Suppressor macrophage (primary cell): Measurements from ENCODE around the gene HTR3B.
A peak's percentile ranks its signal among the peaks of the same experiment; 100 is the strongest.

Experiments
- DNase-seq, 4 experiments: peaks; one replicate each; pipeline ENCODE4 v3.0.0-alpha.2; 2020 to 2022

HTR3B gene

DNA sequence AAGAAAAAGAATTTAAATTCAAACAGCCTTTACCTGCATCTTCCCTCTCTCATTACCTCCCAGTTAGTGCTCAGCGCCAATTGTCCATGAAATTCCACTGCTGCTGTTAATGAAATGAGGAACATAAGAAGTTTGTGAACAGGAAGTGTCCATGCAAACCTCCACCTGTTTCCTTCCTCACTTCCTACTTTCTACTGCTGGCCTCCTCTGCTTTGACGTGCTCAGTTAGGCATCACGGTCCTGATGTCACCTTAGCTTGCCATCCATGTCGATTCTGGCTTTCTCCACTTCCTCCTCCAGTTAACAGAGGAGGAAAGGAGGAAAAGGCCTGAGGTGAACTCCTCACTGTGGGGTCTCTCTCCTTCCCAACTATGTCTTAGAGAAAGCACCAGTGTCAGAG is 43.4 kb downstream of the HTR3B start:
- DNase-seq, result peak in 3 of 4 experiments; percentile 19 to 46 (median 40)

DNA sequence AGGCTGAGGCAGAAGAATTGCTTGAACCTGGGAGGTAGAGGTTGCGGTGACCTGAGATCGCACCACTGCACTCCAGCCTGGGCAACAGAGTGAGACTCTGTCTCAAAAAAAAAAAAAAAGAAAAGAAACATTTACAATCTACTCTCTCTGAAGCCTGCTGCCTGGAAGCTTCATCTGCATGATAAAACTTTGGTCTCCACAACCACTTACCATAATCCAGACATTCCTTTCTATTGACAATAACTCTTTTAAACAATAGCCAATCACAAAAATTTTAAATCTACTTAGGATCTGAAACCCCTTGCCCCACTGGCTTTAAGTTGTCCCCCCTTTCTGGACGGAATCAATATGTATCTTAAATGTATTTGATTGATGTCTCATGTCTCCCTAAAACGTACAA is 45.3 kb downstream of the HTR3B start:
- DNase-seq, result no peak

DNA sequence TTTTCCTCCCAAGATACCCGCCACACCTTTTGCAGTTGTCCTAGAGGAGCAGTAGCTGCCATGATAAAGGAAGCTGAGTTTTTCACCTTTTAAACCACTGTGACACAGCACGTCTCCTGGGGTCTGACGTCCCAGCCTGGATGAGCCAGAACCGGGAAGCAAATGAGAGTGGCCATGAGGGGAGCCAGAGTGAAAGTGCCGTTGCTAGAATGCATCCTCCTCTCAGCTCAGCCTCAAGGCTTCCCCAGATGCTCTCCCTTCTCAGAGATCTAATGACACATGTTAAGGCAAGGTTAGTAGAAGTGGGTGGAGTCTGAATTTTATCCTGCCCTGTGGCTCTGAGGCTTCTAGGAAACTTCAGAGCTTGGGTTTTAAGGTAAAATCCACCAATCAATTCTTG is 46.9 kb downstream of the HTR3B start:
- DNase-seq, result no peak

DNA sequence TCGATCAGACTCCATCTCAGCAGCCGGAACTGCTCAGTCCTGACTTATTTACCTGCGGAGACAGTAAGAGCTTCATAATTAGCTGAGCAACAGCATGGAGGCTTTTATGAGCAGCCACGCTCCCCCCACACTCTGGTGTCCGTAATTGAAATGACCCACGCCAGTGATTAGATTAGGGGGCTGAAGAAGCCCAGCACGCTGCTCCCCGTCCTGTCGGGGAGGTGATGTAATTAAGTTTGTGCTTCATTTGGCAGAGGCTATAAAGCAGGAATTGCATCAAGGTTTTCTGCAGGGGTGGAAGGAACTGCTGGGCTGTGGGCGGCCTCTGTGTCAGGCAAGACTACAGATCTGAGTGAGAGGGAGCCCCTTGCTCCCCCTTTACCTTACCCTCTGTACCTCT is 47.5 kb downstream of the HTR3B start:
- peak; percentile 45 to 77 (median 73) for DNase-seq

DNA sequence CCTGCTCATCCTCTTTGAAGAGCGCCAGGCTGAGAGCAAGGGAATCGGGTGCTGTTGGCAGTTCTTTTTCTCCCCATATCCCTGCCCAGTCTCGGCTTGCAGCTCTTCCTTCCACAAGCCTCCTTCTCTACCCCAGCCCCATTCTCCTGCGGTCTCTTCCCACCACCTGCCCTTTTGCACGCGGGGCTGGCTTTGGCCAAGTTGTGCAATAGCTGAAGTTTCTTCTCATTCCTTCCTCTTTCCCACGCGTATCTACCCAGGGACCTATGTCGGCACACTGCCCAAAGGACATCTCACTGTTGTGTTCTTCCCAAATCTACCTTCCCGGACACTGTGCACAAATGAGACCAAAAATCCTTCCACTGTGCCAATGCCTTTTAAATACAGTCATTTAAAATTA is 48.0 kb downstream of the HTR3B start:
- DNase-seq, result peak; percentile 69 to 88 (median 86)

DNA sequence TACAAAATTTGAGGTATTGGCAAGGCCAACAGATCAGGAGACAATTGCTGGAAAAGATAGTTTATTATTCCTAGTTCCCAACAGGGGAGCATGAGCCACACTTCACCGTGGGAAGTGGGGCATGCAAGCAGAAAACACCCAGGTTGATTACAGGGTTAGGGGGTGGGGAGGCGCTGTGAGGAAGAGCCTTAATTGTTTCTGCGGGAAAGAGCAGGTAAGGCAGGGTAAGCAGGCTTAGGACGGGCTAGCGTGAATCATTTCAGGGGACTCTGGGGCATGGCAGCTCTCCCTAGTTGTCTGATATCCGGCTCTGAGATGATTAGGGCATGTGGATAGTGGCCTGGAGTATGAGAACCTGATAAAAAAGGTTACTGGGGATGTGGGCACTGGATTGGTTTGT is 49.6 kb downstream of the HTR3B start:
- DNase-seq, result no peak

DNA sequence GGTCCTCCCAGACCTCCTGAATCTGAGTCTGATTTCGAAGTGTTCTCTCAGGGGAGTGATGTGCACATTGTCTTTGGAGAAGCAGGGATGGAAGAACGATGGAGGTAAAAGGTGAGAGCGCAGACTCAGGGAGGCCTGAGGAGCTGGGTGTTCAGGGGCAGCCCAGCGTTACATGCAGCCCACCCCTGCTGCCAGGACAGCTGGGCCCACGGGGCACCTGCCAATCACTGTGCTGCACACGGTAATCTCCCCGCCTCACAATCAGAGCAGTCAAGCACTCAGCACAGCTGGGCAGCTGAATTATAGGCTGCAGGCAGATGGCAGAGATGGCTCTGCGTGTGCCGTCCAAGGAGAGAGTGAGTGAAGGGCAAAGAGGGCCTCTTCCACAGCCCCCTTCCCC is 52.4 kb downstream of the HTR3B start:
- DNase-seq, result no peak

DNA sequence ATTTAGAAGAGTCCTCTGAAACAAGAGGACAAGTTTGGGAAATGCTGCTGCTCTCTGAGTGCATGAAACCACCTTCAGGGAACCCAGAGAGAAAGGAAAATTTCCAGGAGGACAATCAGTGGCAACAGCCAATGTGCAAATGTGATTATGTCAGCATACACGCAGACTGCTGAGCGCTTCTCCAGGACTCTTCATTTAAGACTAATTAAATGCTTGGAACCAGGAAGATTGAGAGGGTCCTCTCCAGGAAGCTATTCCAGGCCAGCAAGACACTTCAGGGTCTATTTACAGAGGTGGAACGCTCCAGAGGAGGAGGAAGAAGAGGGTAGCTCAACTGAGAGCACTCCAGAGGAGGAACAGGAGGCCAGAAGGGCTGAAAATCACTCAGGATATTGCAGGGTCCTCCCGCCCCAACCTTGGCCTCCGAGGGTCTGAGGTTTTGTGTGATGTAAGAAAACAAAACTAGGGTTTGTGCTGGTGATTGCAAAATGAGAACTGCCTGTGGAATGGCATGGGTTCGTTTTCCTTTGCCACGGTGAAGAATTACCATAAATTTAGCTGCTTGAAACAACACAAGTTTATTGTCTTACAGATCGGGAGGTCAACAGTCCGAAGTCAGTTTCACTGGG is 56.2 kb downstream of the HTR3B start:
- DNase-seq, result no peak

DNA sequence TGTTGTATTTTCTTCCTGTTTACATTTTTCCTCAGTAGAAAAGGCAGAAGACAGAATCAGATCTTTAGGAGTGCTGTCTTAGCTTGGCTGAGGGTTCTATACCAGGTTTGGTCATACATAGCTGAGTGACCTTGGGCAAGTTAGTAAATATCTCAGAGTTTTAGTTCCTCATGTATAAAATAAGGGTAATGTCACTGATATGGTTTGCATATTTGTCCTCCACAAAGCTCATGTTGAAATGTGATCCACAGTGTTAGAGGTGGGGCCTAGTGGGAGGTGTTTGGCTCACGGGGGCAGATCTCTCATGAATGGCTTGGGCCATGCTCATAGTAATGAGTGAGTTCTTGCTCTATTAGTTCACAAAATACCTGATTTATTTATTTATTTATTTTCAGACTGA is 62.8 kb downstream of the HTR3B start:
- no peak for DNase-seq

DNA sequence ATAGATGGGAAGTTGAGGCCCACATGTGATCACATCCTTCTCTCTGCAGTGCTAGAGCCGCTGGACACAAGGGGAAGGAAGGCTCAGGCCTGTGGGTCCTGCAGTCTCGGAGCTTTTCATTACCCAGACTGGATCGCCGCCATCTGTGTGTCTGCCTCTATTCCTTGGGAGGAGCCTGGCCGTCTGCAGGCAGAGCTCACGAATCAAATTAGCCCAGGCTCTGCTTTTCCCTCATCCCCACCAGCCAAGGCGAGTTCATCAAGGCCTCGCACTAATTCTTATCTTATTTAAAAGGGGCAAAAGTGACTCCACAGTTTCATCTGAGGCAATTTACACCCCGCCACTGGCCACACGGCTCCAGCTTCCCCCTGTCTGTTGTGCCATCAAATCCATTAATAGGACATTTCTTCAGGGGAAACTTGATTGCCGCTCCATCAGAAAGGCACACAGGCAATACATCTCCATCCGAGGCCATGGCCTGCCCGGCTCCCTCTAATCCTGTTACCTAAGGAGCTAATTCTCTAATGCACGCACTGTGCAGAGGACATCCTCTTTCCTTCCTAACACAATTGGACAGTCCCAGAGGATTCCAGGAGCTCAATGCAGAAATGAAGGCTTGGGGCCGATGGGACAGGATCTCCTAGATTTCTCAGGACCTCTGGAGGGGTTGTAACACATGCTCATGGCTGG is 67.1 kb downstream of the HTR3B start:
- DNase-seq, result no peak

DNA sequence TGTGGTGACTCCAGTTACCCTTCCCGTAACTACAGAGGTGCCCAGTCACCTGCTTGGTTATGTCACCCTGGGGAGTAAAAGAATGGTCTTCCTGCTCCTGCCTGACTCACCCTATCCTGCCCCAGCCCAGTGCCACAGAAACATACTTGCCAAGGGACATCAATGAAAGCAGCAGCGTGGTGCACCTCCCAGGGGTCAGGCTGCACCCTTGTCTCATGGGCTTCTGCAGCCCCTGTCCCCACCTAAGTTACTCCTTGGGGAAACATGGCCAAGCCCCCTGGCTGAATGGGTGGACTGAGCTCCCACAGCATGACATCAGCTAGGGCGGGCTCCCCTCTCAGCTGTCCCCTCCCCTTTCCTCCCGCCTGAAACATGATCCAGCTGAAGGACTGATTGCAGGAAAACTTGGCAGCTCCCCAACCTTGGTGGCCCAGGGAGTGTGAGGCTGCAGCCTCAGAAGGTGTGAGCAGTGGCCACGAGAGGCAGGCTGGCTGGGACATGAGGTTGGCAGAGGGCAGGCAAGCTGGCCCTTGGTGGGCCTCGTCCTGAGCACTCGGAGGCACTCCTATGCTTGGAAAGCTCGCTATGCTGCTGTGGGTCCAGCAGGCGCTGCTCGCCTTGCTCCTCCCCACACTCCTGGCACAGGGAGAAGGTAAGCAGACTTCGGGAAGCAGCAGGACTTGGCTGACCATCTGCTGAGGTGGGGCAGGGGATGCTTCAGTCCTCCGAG is 70.3 kb downstream of the HTR3B start, which contains the start of gene HTR3A:
Gene HTR3A, plus strand, starts transcription at position 368 of the 730 bp plus-strand sequence. Its CDS starts 218 bp downstream, at position 586.
- no peak for DNase-seq

DNA sequence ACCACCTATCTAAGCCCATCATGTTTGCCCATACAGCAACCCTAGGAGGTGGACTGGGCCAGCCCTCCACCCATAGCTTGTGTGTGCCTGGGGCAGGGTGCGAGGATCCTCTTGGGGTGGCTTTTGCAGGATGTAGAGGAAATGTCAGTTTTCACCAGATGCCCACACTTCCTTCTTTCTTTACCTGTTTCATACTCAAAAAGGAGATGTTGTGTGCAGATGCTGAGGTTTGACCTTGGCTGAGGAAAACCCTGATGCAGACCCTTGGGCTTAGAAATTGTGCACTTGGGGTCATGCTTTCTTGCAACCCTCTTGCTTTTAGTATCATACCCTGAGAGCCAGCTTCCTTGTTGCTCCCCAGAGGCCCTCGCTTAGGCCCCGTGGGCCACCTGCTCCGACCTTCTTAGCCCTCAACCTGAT is 72.5 kb downstream of the HTR3B start:
- no peak for DNase-seq

DNA sequence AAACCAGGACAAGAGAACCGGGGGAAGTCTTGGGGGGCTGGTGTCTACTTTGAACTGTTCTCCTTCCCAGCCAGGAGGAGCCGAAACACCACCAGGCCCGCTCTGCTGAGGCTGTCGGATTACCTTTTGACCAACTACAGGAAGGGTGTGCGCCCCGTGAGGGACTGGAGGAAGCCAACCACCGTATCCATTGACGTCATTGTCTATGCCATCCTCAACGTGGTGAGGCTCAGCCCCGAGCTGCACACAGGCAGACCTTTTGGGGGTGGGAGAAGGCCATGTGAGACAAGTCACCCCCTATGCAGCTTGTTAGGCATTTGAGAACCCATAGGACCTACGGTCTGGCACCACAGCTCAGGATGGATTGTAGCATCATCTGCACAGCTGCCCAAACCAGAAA is 73.1 kb downstream of the HTR3B start:
- no peak for DNase-seq

DNA sequence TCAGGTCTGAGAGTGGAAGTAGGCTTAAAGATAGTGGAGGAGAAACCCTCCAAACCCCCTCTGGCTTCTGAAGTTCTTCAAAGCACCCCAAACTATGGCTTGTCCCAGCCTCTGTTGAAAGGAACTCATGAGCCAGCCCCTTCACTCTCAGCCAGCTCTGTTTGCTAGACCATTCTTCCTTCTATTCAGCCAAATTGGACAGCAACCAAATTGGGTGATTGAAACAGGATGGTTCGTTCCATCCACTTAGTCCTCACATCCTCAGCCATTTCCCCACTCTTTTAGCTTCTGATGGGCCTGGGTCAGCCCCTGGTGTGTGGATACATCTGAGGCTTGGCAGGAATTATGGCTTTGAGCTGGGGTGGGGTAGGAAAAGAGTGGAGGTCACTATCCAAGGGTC is 74.8 kb downstream of the HTR3B start:
- DNase-seq, result no peak

DNA sequence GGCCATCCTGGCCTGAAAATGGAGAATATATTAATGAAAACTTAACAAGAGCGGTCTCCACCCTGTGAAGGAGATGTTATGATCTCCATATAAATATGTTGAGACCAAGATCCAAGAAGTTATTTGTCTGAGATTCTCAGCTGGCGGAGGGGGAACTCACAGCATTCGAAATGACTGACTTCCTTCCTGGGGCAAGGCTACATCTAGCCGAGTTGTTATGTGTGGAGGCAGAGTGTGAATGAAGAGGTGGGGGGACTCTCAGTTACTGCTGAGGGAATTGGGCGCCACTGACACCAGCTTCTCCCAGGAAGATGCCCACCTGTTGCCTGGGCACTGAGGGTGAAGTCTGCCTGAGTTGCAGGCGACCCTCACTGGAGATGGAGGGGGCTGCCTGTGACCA is 76.2 kb downstream of the HTR3B start:
- DNase-seq, result no peak

DNA sequence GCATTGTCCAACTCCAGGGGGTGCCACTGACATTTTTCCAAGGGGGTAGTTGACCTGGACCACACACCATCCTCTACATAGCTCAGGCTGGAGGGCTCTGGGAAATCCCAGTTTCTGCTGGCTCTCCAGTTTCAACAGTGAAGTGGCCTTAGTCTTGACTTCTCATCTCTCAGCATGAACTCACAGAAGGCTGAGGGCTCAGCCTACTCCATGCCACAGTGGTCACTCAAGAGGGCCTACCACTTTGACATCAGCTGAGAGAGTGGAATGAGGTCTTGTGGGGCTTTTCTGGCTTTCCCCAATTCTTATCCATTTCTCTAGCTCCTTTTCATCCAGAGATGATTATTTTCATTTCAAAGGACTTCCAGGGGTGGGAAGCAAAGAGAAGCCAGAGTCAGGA is 77.7 kb downstream of the HTR3B start:
- no peak for DNase-seq

DNA sequence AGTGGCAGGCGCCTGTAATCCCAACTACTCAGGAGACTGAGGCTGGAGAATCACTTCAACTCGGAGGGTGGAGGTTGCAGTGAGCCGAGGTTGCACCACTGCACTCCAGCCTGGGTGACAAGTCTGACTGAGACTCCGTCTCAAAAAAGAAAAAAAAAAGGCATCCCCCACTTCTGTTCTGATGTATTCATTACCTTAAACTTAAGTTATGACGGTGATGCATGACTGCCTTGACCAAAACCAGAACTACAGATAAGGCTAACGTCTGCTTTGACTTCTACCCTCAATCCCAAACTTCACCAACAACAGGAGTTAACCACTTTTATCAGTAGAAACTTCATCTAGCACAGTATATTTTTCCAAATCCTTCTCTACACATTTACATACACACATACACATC is 80.2 kb downstream of the HTR3B start:
- no peak for DNase-seq

DNA sequence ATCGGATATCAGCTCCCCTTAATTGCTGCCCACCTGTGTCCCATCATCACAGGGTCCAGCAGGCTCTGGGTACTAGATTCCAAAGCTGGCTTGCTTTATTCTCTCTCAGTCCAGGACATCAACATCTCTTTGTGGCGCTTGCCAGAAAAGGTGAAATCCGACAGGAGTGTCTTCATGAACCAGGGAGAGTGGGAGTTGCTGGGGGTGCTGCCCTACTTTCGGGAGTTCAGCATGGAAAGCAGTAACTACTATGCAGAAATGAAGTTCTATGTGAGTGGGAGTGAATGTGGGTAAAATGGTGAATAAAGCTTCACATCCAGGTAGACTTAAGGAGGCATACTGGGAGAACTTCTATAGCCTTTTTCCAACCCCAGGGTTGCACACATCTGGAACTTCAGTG is 81.3 kb downstream of the HTR3B start:
- no peak for DNase-seq

DNA sequence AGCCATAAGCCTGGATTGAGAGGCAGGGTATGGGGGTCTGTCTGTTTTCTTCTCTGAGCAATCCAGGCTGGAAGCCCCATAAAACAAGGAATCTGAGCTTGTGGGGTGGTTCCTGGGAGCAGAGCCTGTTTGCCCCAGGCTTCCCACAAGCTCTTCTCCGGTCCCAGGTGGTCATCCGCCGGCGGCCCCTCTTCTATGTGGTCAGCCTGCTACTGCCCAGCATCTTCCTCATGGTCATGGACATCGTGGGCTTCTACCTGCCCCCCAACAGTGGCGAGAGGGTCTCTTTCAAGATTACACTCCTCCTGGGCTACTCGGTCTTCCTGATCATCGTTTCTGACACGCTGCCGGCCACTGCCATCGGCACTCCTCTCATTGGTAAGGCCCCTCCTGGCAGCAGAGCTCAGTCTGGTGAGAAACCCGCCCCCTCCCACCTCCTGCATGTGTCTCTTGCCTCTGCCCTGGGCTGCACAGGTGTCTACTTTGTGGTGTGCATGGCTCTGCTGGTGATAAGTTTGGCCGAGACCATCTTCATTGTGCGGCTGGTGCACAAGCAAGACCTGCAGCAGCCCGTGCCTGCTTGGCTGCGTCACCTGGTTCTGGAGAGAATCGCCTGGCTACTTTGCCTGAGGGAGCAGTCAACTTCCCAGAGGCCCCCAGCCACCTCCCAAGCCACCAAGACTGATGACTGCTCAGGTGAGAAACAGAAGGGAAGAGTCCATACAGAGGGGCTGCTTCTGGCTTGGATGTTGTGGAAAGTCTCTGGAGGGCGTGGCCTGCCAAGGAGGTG is 82.0 kb downstream of the HTR3B start:
- no peak for DNase-seq

DNA sequence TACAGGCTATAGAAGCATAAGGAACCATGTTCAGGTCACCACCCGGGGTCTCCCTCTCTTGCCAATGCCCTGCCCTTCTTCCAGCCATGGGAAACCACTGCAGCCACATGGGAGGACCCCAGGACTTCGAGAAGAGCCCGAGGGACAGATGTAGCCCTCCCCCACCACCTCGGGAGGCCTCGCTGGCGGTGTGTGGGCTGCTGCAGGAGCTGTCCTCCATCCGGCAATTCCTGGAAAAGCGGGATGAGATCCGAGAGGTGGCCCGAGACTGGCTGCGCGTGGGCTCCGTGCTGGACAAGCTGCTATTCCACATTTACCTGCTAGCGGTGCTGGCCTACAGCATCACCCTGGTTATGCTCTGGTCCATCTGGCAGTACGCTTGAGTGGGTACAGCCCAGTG is 84.8 kb downstream of the HTR3B start:
- no peak for DNase-seq

DNA sequence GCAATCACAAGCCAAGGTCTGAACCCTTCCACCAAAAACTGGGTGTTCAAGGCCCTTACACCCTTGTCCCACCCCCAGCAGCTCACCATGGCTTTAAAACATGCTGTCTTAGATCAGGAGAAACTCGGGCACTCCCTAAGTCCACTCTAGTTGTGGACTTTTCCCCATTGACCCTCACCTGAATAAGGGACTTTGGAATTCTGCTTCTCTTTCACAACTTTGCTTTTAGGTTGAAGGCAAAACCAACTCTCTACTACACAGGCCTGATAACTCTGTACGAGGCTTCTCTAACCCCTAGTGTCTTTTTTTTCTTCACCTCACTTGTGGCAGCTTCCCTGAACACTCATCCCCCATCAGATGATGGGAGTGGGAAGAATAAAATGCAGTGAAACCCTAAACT is 85.3 kb downstream of the HTR3B start:
- DNase-seq, result no peak

DNA sequence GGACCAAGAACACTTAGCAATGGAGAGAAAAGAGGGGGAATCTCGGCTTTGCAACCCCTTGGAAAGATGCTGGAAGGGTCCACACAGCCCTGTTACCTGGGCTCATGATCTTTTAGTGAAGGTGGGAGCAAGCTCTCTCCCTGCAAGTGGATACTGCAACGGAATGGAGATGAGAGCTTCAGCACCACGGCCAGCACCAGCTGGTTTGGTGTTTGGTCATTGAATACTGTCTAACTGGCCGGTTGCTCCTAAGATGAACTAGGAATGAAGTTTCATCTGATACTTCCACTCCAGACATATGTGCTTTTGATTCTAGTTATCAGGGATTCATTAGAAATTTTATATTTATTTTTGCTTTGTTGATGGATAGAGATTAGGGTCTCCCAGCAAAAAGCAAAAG is 86.6 kb downstream of the HTR3B start:
- peak; percentile 26 to 56 (median 38) for DNase-seq
